ENCODE measurements around the gene STAB2. TPM values are rescaled to one million over a fixed set of nuclear protein-coding genes. Genes with fewer than 3 reads are reported as not detected.

The STAB2 gene
- total RNA-seq, 1 donor from 2014 or later = not detected

DNA sequence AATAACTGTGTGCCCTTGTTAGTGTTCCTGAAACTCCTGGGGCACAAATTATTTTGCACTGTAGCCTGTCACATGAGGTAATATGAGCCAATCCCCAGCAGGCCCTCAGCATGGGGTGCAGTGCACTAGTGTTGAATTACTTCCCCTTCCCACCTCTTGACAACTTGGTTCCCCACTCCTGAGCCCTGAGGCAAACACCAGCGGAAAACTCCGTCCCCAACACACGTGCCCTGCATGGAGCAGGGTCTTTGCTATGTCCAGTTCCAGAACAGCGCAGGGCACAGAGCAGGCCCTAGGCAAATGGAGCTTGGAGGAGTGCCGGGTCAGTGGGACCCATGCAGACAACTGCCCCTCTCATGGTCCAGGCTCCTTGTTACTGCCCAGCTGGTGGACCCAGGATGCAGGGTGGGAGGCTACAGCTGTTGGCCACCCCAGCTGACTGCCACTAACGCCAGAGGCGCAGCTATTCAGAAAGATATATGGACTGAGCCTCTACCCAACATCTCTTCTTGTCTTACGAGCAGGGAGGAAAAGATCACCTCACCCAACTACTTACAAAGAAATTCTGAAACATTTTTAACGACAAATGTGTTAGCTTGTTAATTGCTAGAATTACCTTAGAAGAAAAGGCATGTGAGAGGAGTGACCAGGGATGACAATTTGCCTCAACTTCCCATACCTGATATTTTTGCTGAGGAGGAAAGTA lies 182.3 kb downstream of the STAB2 start:
- Mint-ChIP-seq H3K9me3 (ENCODE audit: unreplicated experiment) (no peaks in the 10 kb centered on the region), H3K36me3 (ENCODE audit: unreplicated experiment) (peaks cover 11% of the 10 kb centered on the region), H3K4me3 (ENCODE audit: unreplicated experiment) (no peak overlapping the region), H3K27me3 (ENCODE audit: unreplicated experiment) (no peaks in the 10 kb centered on the region), H3K4me1 (ENCODE audit: unreplicated experiment) (peaks cover 12% of the 10 kb centered on the region), H3K27ac (ENCODE audit: unreplicated experiment) (no peak overlapping the region)
- TF ChIP-seq, protein P1, sequence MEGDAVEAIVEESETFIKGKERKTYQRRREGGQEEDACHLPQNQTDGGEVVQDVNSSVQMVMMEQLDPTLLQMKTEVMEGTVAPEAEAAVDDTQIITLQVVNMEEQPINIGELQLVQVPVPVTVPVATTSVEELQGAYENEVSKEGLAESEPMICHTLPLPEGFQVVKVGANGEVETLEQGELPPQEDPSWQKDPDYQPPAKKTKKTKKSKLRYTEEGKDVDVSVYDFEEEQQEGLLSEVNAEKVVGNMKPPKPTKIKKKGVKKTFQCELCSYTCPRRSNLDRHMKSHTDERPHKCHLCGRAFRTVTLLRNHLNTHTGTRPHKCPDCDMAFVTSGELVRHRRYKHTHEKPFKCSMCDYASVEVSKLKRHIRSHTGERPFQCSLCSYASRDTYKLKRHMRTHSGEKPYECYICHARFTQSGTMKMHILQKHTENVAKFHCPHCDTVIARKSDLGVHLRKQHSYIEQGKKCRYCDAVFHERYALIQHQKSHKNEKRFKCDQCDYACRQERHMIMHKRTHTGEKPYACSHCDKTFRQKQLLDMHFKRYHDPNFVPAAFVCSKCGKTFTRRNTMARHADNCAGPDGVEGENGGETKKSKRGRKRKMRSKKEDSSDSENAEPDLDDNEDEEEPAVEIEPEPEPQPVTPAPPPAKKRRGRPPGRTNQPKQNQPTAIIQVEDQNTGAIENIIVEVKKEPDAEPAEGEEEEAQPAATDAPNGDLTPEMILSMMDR (IDR thresholded peaks at IDR 0.05) = no peak
- no peak for DNase-seq (ENCODE audit: extremely low spot score, unreplicated experiment)

DNA sequence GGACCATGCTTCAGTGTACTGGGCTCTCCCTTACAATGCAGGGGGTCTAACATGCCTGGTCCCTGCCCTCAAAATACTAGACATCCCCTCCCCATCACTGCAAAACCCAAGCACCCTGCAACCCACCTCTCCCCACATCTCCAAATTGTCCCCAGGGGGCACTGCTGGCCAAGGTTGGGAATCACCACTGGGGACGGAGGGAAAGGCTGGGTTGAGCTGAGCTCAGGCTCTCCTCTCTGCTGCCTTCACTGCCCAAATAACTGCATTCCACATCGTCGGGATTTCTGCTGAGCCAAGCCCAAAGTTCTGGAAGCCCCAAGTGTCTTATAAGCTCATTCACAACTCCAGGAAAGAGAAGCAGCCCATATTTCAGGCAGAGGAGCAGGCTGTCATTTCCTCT lies 184.4 kb downstream of the STAB2 start:
- H3K9me3 Mint-ChIP-seq (ENCODE audit: unreplicated experiment) = no peaks in the 10 kb centered on the region
- no peak overlapping the region for H3K4me3 Mint-ChIP-seq (ENCODE audit: unreplicated experiment)
- DNase-seq (ENCODE audit: extremely low spot score, unreplicated experiment) = no peak
- TF ChIP-seq, protein P1 (IDR thresholded peaks at IDR 0.05) = peak; percentile 55
- H3K27ac Mint-ChIP-seq (ENCODE audit: unreplicated experiment) = no peak overlapping the region
- peaks cover 12% of the 10 kb centered on the region for H3K4me1 Mint-ChIP-seq (ENCODE audit: unreplicated experiment)
- peaks cover 10% of the 10 kb centered on the region for H3K36me3 Mint-ChIP-seq (ENCODE audit: unreplicated experiment)
- no peaks in the 10 kb centered on the region for H3K27me3 Mint-ChIP-seq (ENCODE audit: unreplicated experiment)

DNA sequence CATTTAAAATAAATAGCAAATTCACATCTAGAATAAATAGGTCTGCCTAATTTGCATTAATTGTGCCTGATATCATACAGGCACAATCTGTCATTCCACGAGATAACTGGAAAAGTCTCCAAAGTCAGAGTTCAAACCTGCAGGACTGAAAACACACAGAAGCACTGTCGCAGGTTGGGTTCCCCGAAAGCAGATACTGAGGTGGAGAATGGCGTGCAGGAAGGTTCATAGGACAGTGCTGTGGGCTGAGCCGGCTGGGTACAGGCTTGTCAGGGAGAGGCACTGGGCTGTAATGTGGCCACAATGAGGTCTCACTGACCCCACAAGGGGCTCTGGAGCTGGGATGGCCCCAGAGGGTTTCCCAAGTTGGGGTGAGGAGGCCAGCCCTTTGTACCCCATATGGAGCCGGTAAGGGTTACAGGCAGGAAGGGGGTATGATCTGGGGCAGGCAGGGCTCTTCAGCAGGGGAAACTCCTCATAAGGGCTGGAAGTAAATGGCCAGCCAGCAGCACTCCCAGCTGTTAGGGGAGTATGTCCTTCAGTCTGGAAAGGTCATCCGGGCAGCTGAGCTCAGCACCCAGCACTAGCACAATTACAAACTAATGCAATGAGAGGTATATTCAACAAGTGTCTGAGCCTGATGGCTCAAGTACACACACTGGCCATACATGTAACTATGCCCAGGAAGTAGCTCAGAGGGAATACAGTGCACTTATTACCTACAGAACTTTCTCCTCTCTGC lies 185.5 kb downstream of the STAB2 start:
- Mint-ChIP-seq H3K9me3 (ENCODE audit: unreplicated experiment) (no peaks in the 10 kb centered on the region), H3K4me3 (ENCODE audit: unreplicated experiment) (no peak overlapping the region), H3K27me3 (ENCODE audit: unreplicated experiment) (no peaks in the 10 kb centered on the region), H3K36me3 (ENCODE audit: unreplicated experiment) (peaks cover 10% of the 10 kb centered on the region), H3K27ac (ENCODE audit: unreplicated experiment) (no peak overlapping the region), H3K4me1 (ENCODE audit: unreplicated experiment) (peaks cover 12% of the 10 kb centered on the region)
- TF ChIP-seq, protein P1 (IDR thresholded peaks at IDR 0.05) = no peak
- no peak for DNase-seq (ENCODE audit: extremely low spot score, unreplicated experiment)

DNA sequence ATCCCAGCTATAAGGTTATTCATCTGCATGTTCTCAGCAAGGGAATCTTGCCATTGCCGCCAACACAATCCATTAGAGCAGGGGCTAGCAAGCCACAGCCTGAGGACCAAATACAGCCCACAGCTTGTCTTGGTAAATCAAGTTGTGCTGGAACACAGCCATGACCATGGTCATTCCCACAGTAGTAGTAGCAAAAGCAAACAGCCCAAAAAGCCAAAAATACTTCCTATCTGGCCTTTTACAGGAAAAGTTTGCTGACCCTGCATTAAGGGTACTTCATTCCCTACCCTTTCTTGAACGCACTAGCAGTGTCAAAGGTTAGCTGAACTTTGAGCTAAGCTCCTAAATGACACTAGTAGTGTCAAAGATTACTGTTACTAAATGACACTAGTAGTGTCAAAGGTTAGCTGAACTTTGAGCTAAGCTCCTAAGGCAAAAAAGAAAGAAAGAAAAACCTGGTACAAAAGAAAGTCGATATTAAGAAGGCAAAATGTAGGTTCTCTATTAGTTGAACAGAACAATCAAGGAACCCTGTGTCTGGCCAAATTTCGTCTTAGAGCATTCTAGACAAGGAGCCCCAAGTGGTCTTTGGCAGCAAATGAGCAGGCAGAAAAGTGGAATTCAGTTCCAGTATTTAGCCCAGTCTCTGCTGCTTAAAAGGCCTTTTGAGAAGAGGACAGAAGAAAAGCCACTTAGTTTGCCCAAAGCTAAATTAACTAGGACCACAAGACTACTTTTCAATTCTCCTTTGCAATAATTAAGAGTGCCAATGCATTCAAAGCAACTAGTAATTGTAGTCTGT lies 186.2 kb downstream of the STAB2 start:
- peaks cover 12% of the 10 kb centered on the region for H3K4me1 Mint-ChIP-seq (ENCODE audit: unreplicated experiment)
- TF ChIP-seq, protein P1 (IDR thresholded peaks at IDR 0.05) = no peak
- peaks cover 15% of the 10 kb centered on the region for H3K36me3 Mint-ChIP-seq (ENCODE audit: unreplicated experiment)
- H3K27me3 Mint-ChIP-seq (ENCODE audit: unreplicated experiment) = no peaks in the 10 kb centered on the region
- H3K4me3 Mint-ChIP-seq (ENCODE audit: unreplicated experiment) = no peak overlapping the region
- no peak for DNase-seq (ENCODE audit: extremely low spot score, unreplicated experiment)
- H3K27ac Mint-ChIP-seq (ENCODE audit: unreplicated experiment) = no peak overlapping the region
- H3K9me3 Mint-ChIP-seq (ENCODE audit: unreplicated experiment) = no peaks in the 10 kb centered on the region
